ENCODE results near the gene TMEM266. TPM values are rescaled to one million over a fixed set of nuclear protein-coding genes. Genes with fewer than 3 reads are reported as not detected.
A peak's percentile ranks its signal among the peaks of the same experiment; 100 is the strongest.

Gene TMEM266
- polyA plus RNA-seq, 3 donors = not detected

GRCh38 chr15:76161153-76162035 is 101.6 kb downstream of the TMEM266 start:
- Histone ChIP-seq H3K9me3 (replicated peaks in 1 of 2; ENCODE audit: control insufficient read depth in 1 of 2, insufficient read depth in 1 of 2, low read length in 2 of 2) (no peaks in the 10 kb centered on the region), H3K4me1 (ENCODE audit: control insufficient read depth in 1 of 2, insufficient read depth in 2 of 2, low read length in 2 of 2) (peaks cover 15 to 18% of the 10 kb centered on the region in 2 donors), H3K36me3 (replicated peaks in 1 of 2; ENCODE audit: control insufficient read depth in 1 of 2, insufficient read depth in 2 of 2, low read length in 2 of 2) (no peaks in the 10 kb centered on the region), H2AFZ (ENCODE audit: insufficient read depth, low read depth, low read length, poor library complexity, severe bottlenecking) (no peak overlapping the region), H3K4me3 (replicated peaks in 1 of 3; ENCODE audit: low read depth in 2 of 3, low read length in 3 of 3) (no peak overlapping the region), H3K9ac (ENCODE audit: insufficient read depth, low read length, poor library complexity, severe bottlenecking) (no peak overlapping the region), H4K20me1 (ENCODE audit: insufficient read depth, low read length) (no peaks in the 10 kb centered on the region), H3K27ac (ENCODE audit: low read depth in 1 of 2, low read length in 2 of 2) (no peak overlapping the region), H3K27me3 (ENCODE audit: control insufficient read depth in 2 of 2, insufficient read depth in 2 of 2, low read length in 2 of 2) (no peaks in the 10 kb centered on the region), H3K79me2 (ENCODE audit: insufficient read depth, low read length) (no peaks in the 10 kb centered on the region), H3K4me2 (replicated peaks; ENCODE audit: extremely low read depth, low read length, poor library complexity, severe bottlenecking) (no peak overlapping the region)
- Mint-ChIP-seq H3K36me3 (no peaks in the 10 kb centered on the region), H3K9me3 (no peaks in the 10 kb centered on the region), H3K4me1 (peaks cover 16% of the 10 kb centered on the region), H3K27me3 (ENCODE audit: low read depth in 3 of 3) (peaks cover 0 to 5% (median 4%) of the 10 kb centered on the region in 3 donors), H3K27ac (peak overlapping the region in 2 of 7 donors; percentile 5 to 13), H3K4me3 (no peak overlapping the region)
- no peak for TF ChIP-seq CTCF (IDR thresholded peaks at IDR 0.05)
- DNase-seq = no peak
- 93% methylated on average over 14 of the region's 20 CpGs for WGBS (ENCODE audit: insufficient coverage)
- intact Hi-C loops (cut with micrococcal nuclease) = no loop called here

GRCh38 chr15:76162036-76162398 is 102.2 kb downstream of the TMEM266 start:
- WGBS (ENCODE audit: insufficient coverage) = 91% methylated on average over 7 of the region's 12 CpGs
- no peaks in the 10 kb centered on the region for H3K9me3 ChIP-seq (replicated peaks in 1 of 2; ENCODE audit: control insufficient read depth in 1 of 2, insufficient read depth in 1 of 2, low read length in 2 of 2)
- no peak for TF ChIP-seq CTCF (IDR thresholded peaks at IDR 0.05)
- H3K9ac ChIP-seq (ENCODE audit: insufficient read depth, low read length, poor library complexity, severe bottlenecking) = no peak overlapping the region
- H3K27ac ChIP-seq (ENCODE audit: low read depth in 1 of 2, low read length in 2 of 2) = no peak overlapping the region
- intact Hi-C loops (cut with micrococcal nuclease) = no loop called here
- peaks cover 15 to 18% of the 10 kb centered on the region in 2 donors for H3K4me1 ChIP-seq (ENCODE audit: control insufficient read depth in 1 of 2, insufficient read depth in 2 of 2, low read length in 2 of 2)
- peaks cover 16% of the 10 kb centered on the region for H3K4me1 Mint-ChIP-seq
- no peaks in the 10 kb centered on the region for H4K20me1 ChIP-seq (ENCODE audit: insufficient read depth, low read length)
- DNase-seq = no peak
- peak overlapping the region in 1 of 7 donors; percentile 5 for H3K27ac Mint-ChIP-seq
- H3K4me3 ChIP-seq (replicated peaks in 1 of 3; ENCODE audit: low read depth in 2 of 3, low read length in 3 of 3) = no peak overlapping the region
- no peaks in the 10 kb centered on the region for H3K36me3 Mint-ChIP-seq
- H3K79me2 ChIP-seq (ENCODE audit: insufficient read depth, low read length) = no peaks in the 10 kb centered on the region
- no peak overlapping the region for H3K4me3 Mint-ChIP-seq
- H2AFZ ChIP-seq (ENCODE audit: insufficient read depth, low read depth, low read length, poor library complexity, severe bottlenecking) = no peak overlapping the region
- no peaks in the 10 kb centered on the region for H3K36me3 ChIP-seq (replicated peaks in 1 of 2; ENCODE audit: control insufficient read depth in 1 of 2, insufficient read depth in 2 of 2, low read length in 2 of 2)
- H3K9me3 Mint-ChIP-seq = no peaks in the 10 kb centered on the region
- H3K27me3 Mint-ChIP-seq (ENCODE audit: low read depth in 3 of 3) = peaks cover 0 to 5% (median 4%) of the 10 kb centered on the region in 3 donors
- no peak overlapping the region for H3K4me2 ChIP-seq (replicated peaks; ENCODE audit: extremely low read depth, low read length, poor library complexity, severe bottlenecking)
- no peaks in the 10 kb centered on the region for H3K27me3 ChIP-seq (ENCODE audit: control insufficient read depth in 2 of 2, insufficient read depth in 2 of 2, low read length in 2 of 2)

Measured in CD14-positive monocyte (primary cell).